ENCODE measurements around the gene KIAA0232. TPM values are rescaled to one million over a fixed set of nuclear protein-coding genes. Genes with fewer than 3 reads are reported as not detected.

KIAA0232 gene
- total and polyA plus RNA-seq, 5 donors from 2014 or later, result 5.6 to 25.3 (median 13.5) TPM

DNA sequence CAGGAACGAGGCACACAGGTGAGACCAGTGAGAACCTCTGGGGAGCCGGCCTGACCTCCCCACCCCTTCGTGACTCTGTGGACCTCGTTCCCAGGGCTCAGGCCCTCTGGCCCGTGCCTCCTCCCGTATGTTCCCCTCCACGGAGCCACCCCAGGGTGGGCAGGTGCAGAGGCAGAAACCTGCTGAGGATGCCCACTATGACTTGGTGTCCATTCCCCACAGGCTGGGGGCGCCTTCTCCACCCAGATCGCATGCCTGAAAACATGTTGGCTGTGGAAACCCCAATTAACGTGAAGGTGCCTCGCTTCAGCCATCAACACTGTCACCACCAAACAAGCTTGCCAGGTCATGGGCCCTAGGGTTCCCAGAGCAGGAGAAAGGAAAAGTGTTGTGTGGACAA is 39.5 kb upstream of the KIAA0232 start:
- no peak for DNase-seq
- H3K27me3 Mint-ChIP-seq, result peaks cover 9% of the 10 kb centered on the region
- H3K4me1 ChIP-seq (ENCODE audit: control insufficient read depth, insufficient read depth, low read length, poor library complexity, severe bottlenecking), result peaks cover 12% of the 10 kb centered on the region
- H3K4me1 Mint-ChIP-seq, result peaks cover 0 to 8% (median 0%) of the 10 kb centered on the region in 4 donors
- ATAC-seq (ENCODE audit: low read depth in 2 of 2), result no peak
- no peak overlapping the region for H3K27ac ChIP-seq (ENCODE audit: insufficient read depth, low read length, poor library complexity, severe bottlenecking)
- H3K36me3 ChIP-seq (ENCODE audit: control insufficient read depth, insufficient read depth, low read length), result no peaks in the 10 kb centered on the region
- no peaks in the 10 kb centered on the region for H3K27me3 ChIP-seq (ENCODE audit: control insufficient read depth, insufficient read depth, low read length)
- H3K27ac Mint-ChIP-seq, result no peak overlapping the region
- peaks cover 0 to 6% (median 0%) of the 10 kb centered on the region in 7 donors for H3K9me3 Mint-ChIP-seq
- no peak overlapping the region for H3K4me3 ChIP-seq (ENCODE audit: low read depth, low read length)
- no peaks in the 10 kb centered on the region for H3K9me3 ChIP-seq (ENCODE audit: control insufficient read depth in 2 of 2, low read length in 2 of 2)
- H3K36me3 Mint-ChIP-seq, result no peaks in the 10 kb centered on the region
- H3K4me3 Mint-ChIP-seq, result no peak overlapping the region

DNA sequence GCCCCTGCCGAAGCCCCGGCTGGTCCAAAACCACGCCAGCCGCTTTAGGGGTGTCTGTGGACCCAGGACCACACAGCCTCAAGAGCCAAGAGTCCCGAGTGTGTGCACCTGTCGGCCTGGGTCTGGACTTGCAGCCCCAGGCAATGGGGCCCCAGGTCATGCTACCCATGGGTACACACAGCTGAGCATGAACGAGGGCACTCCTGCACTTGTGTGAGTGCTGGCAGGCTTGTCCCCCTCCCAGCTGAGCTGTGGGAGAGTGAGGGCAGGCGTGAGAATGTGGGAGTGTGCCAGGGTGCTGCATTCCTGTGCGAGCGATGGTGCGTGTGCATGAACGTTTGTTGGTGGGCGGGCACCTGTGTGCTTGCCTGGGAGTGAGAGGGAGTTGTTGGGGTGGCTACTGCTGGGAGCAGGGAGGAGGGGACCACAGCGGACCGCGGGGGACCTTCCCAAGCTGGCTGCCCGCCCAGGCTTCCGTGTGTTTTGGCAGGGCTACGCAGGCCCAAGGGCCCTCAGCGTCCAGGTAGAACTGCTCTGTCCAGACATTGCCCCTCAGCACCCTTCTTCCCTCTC is 35.7 kb upstream of the KIAA0232 start:
- H3K4me3 Mint-ChIP-seq, result no peak overlapping the region
- H3K9me3 Mint-ChIP-seq, result no peaks in the 10 kb centered on the region
- Histone ChIP-seq H3K27me3 (ENCODE audit: control insufficient read depth, insufficient read depth, low read length) (no peaks in the 10 kb centered on the region), H3K4me3 (ENCODE audit: low read depth, low read length) (no peak overlapping the region), H3K9me3 (ENCODE audit: control insufficient read depth in 2 of 2, low read length in 2 of 2) (no peaks in the 10 kb centered on the region), H3K27ac (ENCODE audit: insufficient read depth, low read length, poor library complexity, severe bottlenecking) (no peak overlapping the region), H3K36me3 (ENCODE audit: control insufficient read depth, insufficient read depth, low read length) (no peaks in the 10 kb centered on the region), H3K4me1 (ENCODE audit: control insufficient read depth, insufficient read depth, low read length, poor library complexity, severe bottlenecking) (peaks cover 20% of the 10 kb centered on the region)
- H3K4me1 Mint-ChIP-seq, result peaks cover 0 to 13% (median 7%) of the 10 kb centered on the region in 4 donors
- DNase-seq, result no peak
- no peak overlapping the region for H3K27ac Mint-ChIP-seq
- H3K27me3 Mint-ChIP-seq, result no peaks in the 10 kb centered on the region
- H3K36me3 Mint-ChIP-seq, result no peaks in the 10 kb centered on the region
- ATAC-seq (ENCODE audit: low read depth in 2 of 2), result no peak

DNA sequence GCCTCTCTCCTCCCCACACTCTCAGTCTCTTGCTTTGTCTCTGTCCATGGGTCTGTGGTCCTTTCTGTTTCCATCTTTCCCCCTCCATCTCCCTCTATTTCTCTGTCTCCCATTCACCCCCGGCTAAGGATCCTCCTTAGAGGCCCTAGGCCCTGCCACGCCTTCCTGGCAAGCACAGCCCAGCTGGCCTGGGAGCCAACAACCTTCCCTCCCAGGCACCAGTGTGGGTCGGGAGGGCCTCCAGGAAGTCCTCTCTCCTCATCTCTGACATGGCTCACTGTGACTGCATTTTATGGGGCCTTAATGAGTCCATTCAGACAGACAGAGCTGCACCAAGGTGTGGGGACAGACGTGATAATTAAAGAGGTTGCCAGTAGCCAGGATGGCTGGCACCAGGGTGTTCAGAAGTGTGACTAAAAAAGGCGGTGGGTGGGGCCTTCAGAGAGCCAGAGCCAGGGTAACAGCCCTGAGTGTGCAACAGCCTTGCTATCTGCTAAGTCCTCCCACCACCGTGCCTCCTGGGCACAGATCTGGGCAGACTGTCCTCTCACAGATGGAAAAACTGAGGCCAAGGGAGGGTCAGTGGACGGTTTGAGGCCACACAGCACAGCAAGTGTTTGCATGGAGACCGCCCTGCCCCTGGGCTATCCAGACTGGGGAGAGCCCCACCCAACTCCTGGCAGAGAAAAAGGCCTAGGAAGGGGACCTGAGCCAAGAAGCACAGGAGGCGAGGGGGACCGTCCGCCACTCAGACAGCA is 35.1 kb upstream of the KIAA0232 start:
- no peak overlapping the region for H3K4me3 Mint-ChIP-seq
- H3K27me3 Mint-ChIP-seq, result no peaks in the 10 kb centered on the region
- no peak overlapping the region for H3K27ac ChIP-seq (ENCODE audit: insufficient read depth, low read length, poor library complexity, severe bottlenecking)
- H3K9me3 ChIP-seq (ENCODE audit: control insufficient read depth in 2 of 2, low read length in 2 of 2), result no peaks in the 10 kb centered on the region
- H3K27me3 ChIP-seq (ENCODE audit: control insufficient read depth, insufficient read depth, low read length), result no peaks in the 10 kb centered on the region
- H3K36me3 Mint-ChIP-seq, result no peaks in the 10 kb centered on the region
- no peaks in the 10 kb centered on the region for H3K36me3 ChIP-seq (ENCODE audit: control insufficient read depth, insufficient read depth, low read length)
- H3K4me1 Mint-ChIP-seq, result peaks cover 0 to 14% (median 10%) of the 10 kb centered on the region in 4 donors
- ATAC-seq (ENCODE audit: low read depth in 2 of 2), result no peak
- no peaks in the 10 kb centered on the region for H3K9me3 Mint-ChIP-seq
- peaks cover 20% of the 10 kb centered on the region for H3K4me1 ChIP-seq (ENCODE audit: control insufficient read depth, insufficient read depth, low read length, poor library complexity, severe bottlenecking)
- no peak for DNase-seq
- H3K27ac Mint-ChIP-seq, result peak overlapping the region in 1 of 3 donors; percentile 15
- no peak overlapping the region for H3K4me3 ChIP-seq (ENCODE audit: low read depth, low read length)

DNA sequence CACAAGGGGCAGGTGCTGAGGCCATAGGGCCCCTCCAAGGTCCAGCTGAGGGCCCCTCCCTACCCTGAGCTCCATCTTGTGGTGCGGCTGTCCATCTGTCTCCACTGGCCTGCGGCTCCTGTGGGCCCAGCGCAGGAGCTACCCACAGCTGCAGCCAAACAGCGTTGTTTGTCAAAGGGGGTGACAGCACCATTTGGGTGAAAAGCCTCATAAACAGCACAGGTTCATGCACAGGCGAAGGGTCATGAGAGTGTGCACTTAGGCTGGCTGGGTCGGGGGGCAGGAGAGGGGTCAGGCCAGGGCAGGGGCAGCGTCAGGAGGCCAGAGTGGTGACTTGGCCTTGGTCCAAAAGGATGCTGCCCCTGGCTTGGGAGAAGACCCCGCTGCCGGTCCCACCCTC is 34.2 kb upstream of the KIAA0232 start:
- Histone ChIP-seq H3K4me3 (ENCODE audit: low read depth, low read length) (no peak overlapping the region), H3K36me3 (ENCODE audit: control insufficient read depth, insufficient read depth, low read length) (no peaks in the 10 kb centered on the region), H3K4me1 (ENCODE audit: control insufficient read depth, insufficient read depth, low read length, poor library complexity, severe bottlenecking) (peaks cover 13% of the 10 kb centered on the region), H3K27ac (ENCODE audit: insufficient read depth, low read length, poor library complexity, severe bottlenecking) (no peak overlapping the region), H3K9me3 (ENCODE audit: control insufficient read depth in 2 of 2, low read length in 2 of 2) (no peaks in the 10 kb centered on the region), H3K27me3 (ENCODE audit: control insufficient read depth, insufficient read depth, low read length) (no peaks in the 10 kb centered on the region)
- ATAC-seq (ENCODE audit: low read depth in 2 of 2) (no peak), DNase-seq (no peak)
- Mint-ChIP-seq H3K36me3 (no peaks in the 10 kb centered on the region), H3K9me3 (no peaks in the 10 kb centered on the region), H3K4me3 (no peak overlapping the region), H3K4me1 (peaks cover 0 to 14% (median 9%) of the 10 kb centered on the region in 4 donors), H3K27me3 (no peaks in the 10 kb centered on the region), H3K27ac (no peak overlapping the region)

DNA sequence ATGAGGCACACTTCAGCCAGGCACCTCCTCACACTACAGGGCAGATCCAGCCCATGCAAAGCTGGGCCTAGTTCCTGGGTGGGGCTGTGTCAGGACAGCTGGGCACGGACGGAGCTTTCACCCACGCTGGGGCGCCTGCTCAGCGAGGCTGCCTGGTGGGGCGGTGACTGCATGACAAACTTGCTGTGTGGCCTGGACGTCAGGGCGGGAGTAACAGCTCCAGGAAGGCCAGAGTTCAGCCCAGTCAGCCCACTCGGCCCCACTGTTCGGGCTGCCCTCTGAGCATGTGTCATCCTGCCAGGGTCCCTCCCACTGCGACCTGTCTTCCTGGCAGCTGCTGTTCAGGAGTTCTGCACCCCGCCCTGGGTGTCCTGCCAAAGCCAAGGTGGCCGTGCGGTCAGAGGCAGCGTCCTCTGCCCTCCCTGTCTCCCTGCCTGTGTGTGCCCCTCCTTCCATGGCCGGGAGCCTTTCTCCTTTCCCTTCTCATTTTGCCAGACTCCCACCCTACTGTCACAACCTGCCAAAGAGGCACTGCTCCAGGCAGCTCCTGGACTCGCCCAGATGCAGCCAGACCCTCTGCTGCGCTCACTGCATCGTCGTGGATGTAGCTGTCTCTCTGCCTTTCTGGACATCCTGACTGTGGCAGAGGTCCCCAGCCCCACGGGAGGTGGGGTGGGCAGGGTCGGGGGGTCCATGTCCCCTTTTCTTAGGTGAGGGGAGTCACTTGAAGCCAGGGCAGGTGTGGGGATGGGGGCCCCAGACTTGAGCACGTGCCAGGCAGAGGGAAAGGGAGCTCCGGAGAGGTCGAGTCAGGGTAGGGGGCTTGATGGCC is 33.0 kb upstream of the KIAA0232 start:
- H3K27ac Mint-ChIP-seq, result peak overlapping the region in 1 of 3 donors; percentile 94
- ATAC-seq (ENCODE audit: low read depth in 2 of 2), result no peak
- no peaks in the 10 kb centered on the region for H3K27me3 Mint-ChIP-seq

DNA sequence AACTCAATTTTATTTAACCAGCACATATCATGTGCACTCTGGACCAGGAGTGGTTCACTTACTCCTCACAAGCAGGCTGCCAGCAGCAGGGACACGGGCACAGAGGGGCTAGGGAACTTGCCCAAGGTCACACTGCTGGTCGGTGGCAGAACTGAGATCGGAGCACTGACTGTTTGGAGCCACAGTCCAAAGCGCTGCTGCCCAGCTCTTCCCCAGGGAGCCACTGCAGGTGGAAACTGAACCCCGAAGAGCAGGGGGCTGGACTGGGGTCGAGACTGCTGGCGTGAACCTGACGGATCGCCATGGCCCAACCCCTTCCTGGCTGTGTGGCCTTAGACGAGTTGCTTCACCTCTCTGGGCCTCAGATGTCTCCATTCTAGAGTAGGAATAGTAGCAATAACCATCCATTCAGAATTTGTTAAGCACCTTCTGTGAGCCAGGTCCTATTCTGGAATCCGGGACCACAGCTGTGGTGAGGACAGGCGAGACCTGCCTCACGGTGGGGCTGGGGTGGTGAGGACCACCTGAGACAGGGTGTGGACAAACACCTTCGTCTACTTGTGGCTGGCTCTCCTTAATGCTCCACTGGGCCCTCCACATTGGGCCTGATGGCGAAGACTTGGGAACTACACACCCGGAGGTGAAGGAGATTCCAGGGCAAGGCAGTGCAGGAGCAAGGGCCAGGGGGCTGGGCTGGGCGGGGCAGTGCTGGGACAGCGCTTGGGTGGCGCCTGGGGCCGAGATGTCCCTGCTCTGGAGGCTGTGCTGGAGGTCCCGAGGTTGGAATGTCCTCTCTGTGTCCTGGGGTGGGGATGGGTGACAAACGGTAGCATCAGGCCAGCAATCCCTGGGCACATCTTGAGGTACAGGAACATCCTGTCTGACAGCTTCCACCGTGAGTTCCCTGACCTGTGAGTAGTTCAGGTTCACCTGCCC is 32.0 kb upstream of the KIAA0232 start:
- Mint-ChIP-seq H3K36me3 (no peaks in the 10 kb centered on the region), H3K9me3 (no peaks in the 10 kb centered on the region), H3K27ac (peak overlapping the region in 1 of 3 donors; percentile 94), H3K4me3 (peak overlapping the region in 3 of 4 donors; percentile 8 to 57 (median 38)), H3K27me3 (no peaks in the 10 kb centered on the region), H3K4me1 (peaks cover 0 to 14% (median 8%) of the 10 kb centered on the region in 4 donors)
- DNase-seq (no peak), ATAC-seq (ENCODE audit: low read depth in 2 of 2) (no peak)
- Histone ChIP-seq H3K4me1 (ENCODE audit: control insufficient read depth, insufficient read depth, low read length, poor library complexity, severe bottlenecking) (peaks cover 13% of the 10 kb centered on the region), H3K27ac (ENCODE audit: insufficient read depth, low read length, poor library complexity, severe bottlenecking) (no peak overlapping the region), H3K36me3 (ENCODE audit: control insufficient read depth, insufficient read depth, low read length) (no peaks in the 10 kb centered on the region), H3K9me3 (ENCODE audit: control insufficient read depth in 2 of 2, low read length in 2 of 2) (no peaks in the 10 kb centered on the region), H3K27me3 (ENCODE audit: control insufficient read depth, insufficient read depth, low read length) (no peaks in the 10 kb centered on the region), H3K4me3 (ENCODE audit: low read depth, low read length) (no peak overlapping the region)

More for the DNA sequence above, 33.0 kb upstream of the KIAA0232 start:
- Mint-ChIP-seq H3K36me3 (no peaks in the 10 kb centered on the region), H3K4me3 (no peak overlapping the region), H3K9me3 (no peaks in the 10 kb centered on the region), H3K4me1 (peaks cover 0 to 14% (median 9%) of the 10 kb centered on the region in 4 donors)
- Histone ChIP-seq H3K4me1 (ENCODE audit: control insufficient read depth, insufficient read depth, low read length, poor library complexity, severe bottlenecking) (peaks cover 13% of the 10 kb centered on the region), H3K36me3 (ENCODE audit: control insufficient read depth, insufficient read depth, low read length) (no peaks in the 10 kb centered on the region), H3K9me3 (ENCODE audit: control insufficient read depth in 2 of 2, low read length in 2 of 2) (no peaks in the 10 kb centered on the region), H3K4me3 (ENCODE audit: low read depth, low read length) (no peak overlapping the region), H3K27me3 (ENCODE audit: control insufficient read depth, insufficient read depth, low read length) (no peaks in the 10 kb centered on the region), H3K27ac (ENCODE audit: insufficient read depth, low read length, poor library complexity, severe bottlenecking) (no peak overlapping the region)
- DNase-seq, result no peak
